Measurements from ENCODE around the gene RAB33B. TPM values are rescaled to one million over a fixed set of nuclear protein-coding genes. Genes with fewer than 3 reads are reported as not detected.
A peak's percentile ranks its signal among the peaks of the same experiment; 100 is the strongest.

Gene RAB33B
- total and polyA plus RNA-seq, 2 of the 8 experiments (the other 6 are each of a cell fraction or from before 2014, with no cell fraction given) = 4.2 to 8.7 TPM

DNA sequence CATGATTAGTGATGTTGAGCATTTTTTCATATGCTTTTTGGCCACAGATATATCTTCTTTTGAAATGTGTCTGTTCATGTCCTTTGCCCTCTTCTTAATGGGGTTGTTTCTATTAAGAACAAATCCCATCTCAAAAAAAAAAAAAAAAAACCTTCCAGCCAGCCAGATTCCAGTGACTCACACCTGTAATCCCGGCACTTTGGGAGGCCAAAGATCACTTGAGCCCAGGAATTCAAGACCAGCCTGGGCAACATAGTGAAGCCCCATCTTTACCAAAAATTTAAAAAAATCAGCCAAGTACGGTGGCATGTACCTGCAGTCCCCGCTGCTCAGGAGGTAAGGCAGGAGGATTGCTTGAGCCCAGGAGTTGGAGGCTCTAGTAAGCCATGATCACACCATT is 5.1 kb downstream of the RAB33B start:
- Histone ChIP-seq H3K23ac (ENCODE audit: insufficient read length) (no peak overlapping the region), H3K9ac (replicated peaks in 1 of 4; ENCODE audit: extremely low read depth in 1 of 4, low read depth in 3 of 4, low read length in 3 of 4) (no peak overlapping the region), H4K8ac (ENCODE audit: extremely low read depth, insufficient read depth, low read length) (no peak overlapping the region), H3K18ac (ENCODE audit: extremely low read depth, low read length) (no peak overlapping the region), H2AK5ac (ENCODE audit: low read depth, low read length) (no peak overlapping the region; the same call in 1 of the 2 replicates), H4K20me1 (replicated peaks in 1 of 2; ENCODE audit: control insufficient read depth in 1 of 2, insufficient read depth in 2 of 2, low read length in 2 of 2) (peaks cover 0 to 1% of the 10 kb centered on the region in 2 experiments), H3K79me1 (ENCODE audit: low read depth, low read length) (peaks cover 4% of the 10 kb centered on the region; the same call in 1 of the 2 replicates), H3K4me1 (replicated peaks in 1 of 4; ENCODE audit: control insufficient read depth in 3 of 4, insufficient read depth in 4 of 4, low read length in 3 of 4) (peaks cover 2 to 16% (median 7%) of the 10 kb centered on the region in 4 experiments; a peak in 5 of 7 replicates), H3K4me3 (ENCODE audit: extremely low read depth in 1 of 4, insufficient read depth in 2 of 4, low read depth in 3 of 4, low read length in 4 of 4) (no peak overlapping the region), H3K36me3 (ENCODE audit: control insufficient read depth in 2 of 4, insufficient read depth in 4 of 4, low read length in 3 of 4) (no peaks in the 10 kb centered on the region), H3K14ac (ENCODE audit: insufficient read length) (no peak overlapping the region), H3K79me2 (ENCODE audit: control insufficient read depth in 1 of 2, insufficient read depth in 2 of 2, low read length in 2 of 2) (peaks cover 3 to 87% of the 10 kb centered on the region in 2 experiments; a peak in 3 of 4 replicates), H3K56ac (replicated peaks; ENCODE audit: insufficient read length, low read depth, low read length) (no peak overlapping the region), H2BK120ac (replicated peaks; ENCODE audit: low read depth, low read length) (no peak overlapping the region), H2BK12ac (ENCODE audit: low read depth, low read length) (no peak overlapping the region), H2BK5ac (ENCODE audit: low read depth, low read length) (peak overlapping the region; percentile 21; the same call in 1 of the 2 replicates), H2BK20ac (ENCODE audit: low read length) (no peak overlapping the region), H4K5ac (ENCODE audit: insufficient read length, low read depth, low read length) (no peak overlapping the region), H3K4ac (replicated peaks; ENCODE audit: insufficient read length, low read depth, low read length) (no peak overlapping the region), H3K27me3 (replicated peaks in 1 of 4; ENCODE audit: control insufficient read depth in 3 of 4, extremely low read depth in 1 of 4, insufficient read depth in 3 of 4, low read length in 3 of 4) (no peaks in the 10 kb centered on the region), H3K4me2 (ENCODE audit: insufficient read depth in 1 of 2, low read depth in 2 of 2, low read length in 2 of 2) (no peak overlapping the region), H3K9me3 (ENCODE audit: insufficient read depth in 2 of 2, low read depth in 1 of 2, low read length in 1 of 2) (no peaks in the 10 kb centered on the region), H2AFZ (ENCODE audit: low read length) (no peak overlapping the region), H3K27ac (ENCODE audit: low read depth, low read length) (no peak overlapping the region), H4K91ac (replicated peaks; ENCODE audit: insufficient read length, low read length) (no peak overlapping the region), H3K23me2 (ENCODE audit: low read depth, low read length) (peaks cover 5% of the 10 kb centered on the region), H2BK15ac (ENCODE audit: low read length) (no peak overlapping the region)
- ChIA-PET CTCF (ENCODE audit: partially characterized antibody) (no interaction called here), POLR2A (ENCODE audit: partially characterized antibody) (no interaction called here)
- 84% methylated on average over 3 of the region's 3 CpGs; no CpG with 5 or more reads in 1 of the 2 experiments for WGBS, 2 experiments (ENCODE audit: extremely low coverage in 1 of 2, insufficient coverage in 1 of 2, insufficient read length in 1 of 2, insufficient replicate concordance in 2 of 2, low coverage in 1 of 2, low lambda C conversion rate in 2 of 2, missing lambda C conversion rate in 1 of 2)
- no peak for FAIRE-seq
- TF ChIP-seq GABPA (IDR thresholded peaks at IDR 0.05; ENCODE audit: borderline replicate concordance, insufficient read depth, low read length) = no peak
- peak in 1 of 2 experiments; percentile 30 for DNase-seq (ENCODE audit: low read depth in 1 of 2, low spot score in 2 of 2)
